K562 (cell line): Measurements from ENCODE around the gene AMZ2. TPM values are rescaled to one million over a fixed set of nuclear protein-coding genes. Genes with fewer than 3 reads are reported as not detected.

Experiments used
- BHLHE40 ChIP-seq: IDR thresholded peaks from 2 replicates; pipeline ENCODE4 v1.6.1; 2011; ENCODE audit warnings: low read length, improper control_type of control experiment
- CCNT2 ChIP-seq: IDR thresholded peaks from 2 replicates; pipeline ENCODE4 v1.6.1; 2011; ENCODE audit warnings: borderline replicate concordance, low read depth, mild to moderate bottlenecking, moderate library complexity, mixed read lengths, low read length; ENCODE audit not compliant: insufficient read length; ENCODE audit errors: extremely low read depth
- ERF ChIP-seq: fragments of 450-650 bp; formaldehyde crosslinking; IDR thresholded peaks from 2 replicates; pipeline ENCODE4 v1.4.0; 2020; ENCODE audit warnings: mild to moderate bottlenecking, mixed read lengths
- GTF2E2 ChIP-seq: fragments of 200-800 bp; sonication (Bioruptor generic); IDR thresholded peaks from 2 replicates; pipeline ENCODE4 v1.6.1; 2016; ENCODE audit warnings: missing genetic modification characterization, missing compliant biosample characterization
- HLTF ChIP-seq: fragments of 450-650 bp; IDR thresholded peaks from 2 replicates; pipeline ENCODE4 v1.6.1; 2016
- HNRNPL ChIP-seq: fragments of 200-400 bp; formaldehyde crosslinking; IDR thresholded peaks from 2 replicates; pipeline ENCODE4 v1.6.1; 2017; ENCODE audit warnings: low read depth, mild to moderate bottlenecking, low read length
- MBD1 ChIP-seq: fragments of 250-450 bp; sonication (Bioruptor Pico); IDR thresholded peaks from 2 replicates; pipeline ENCODE4 v1.8.0; 2022; ENCODE audit warnings: inconsistent platforms
- MEIS2 ChIP-seq: fragments of 450-650 bp; IDR thresholded peaks from 2 replicates; pipeline ENCODE4 v1.6.1; 2014; ENCODE audit warnings: mild to moderate bottlenecking; ENCODE audit not compliant: partially characterized antibody
- SAFB ChIP-seq: fragments of 200-400 bp; formaldehyde crosslinking; IDR thresholded peaks from 2 replicates; pipeline ENCODE4 v1.6.1; 2017; ENCODE audit warnings: low read depth, low read length, borderline replicate concordance
- TCFL5 ChIP-seq: fragments of 250-450 bp; sonication (Bioruptor Pico); conservative IDR thresholded peaks from 2 replicates; pipeline ENCODE4 v1.6.1; 2021; ENCODE audit warnings: mild to moderate bottlenecking, moderate library complexity, matching md5 sums
- TRIM28 ChIP-seq: fragments of 450-650 bp; IDR thresholded peaks from 2 replicates; pipeline ENCODE4 v1.6.1; 2017
- VEZF1 ChIP-seq: fragments of 200-800 bp; sonication (Bioruptor generic); IDR thresholded peaks from 2 replicates; pipeline ENCODE4 v1.6.1; 2017; ENCODE audit warnings: missing genetic modification characterization, missing compliant biosample characterization
- ZBTB11 ChIP-seq, 3 experiments: fragments of 200-800 bp in 1 of 3; fragments of 250-450 bp in 1 of 3; fragments of 450-650 bp in 1 of 3; sonication (Bioruptor Pico) in 1 of 3; sonication (Bioruptor generic) in 1 of 3; formaldehyde crosslinking in 1 of 3; IDR thresholded peaks; 2 replicates each; pipeline versions ENCODE4 v1.6.1 to v1.8.0; 2016 to 2022; ENCODE audit warnings: mild to moderate bottlenecking in 2 of 3, missing genetic modification characterization in 2 of 3, missing compliant biosample characterization in 1 of 3, moderate library complexity in 1 of 3
- ZNF384 ChIP-seq: IDR thresholded peaks from 2 replicates; pipeline ENCODE4 v1.6.1; 2012; ENCODE audit warnings: low read depth, low read length, improper control_type of control experiment
- ZNF408 ChIP-seq: fragments of 250-450 bp; sonication (Bioruptor Pico); IDR thresholded peaks from 2 replicates; pipeline ENCODE4 v1.4.0; 2020; ENCODE audit warnings: low read depth, mild to moderate bottlenecking, moderate library complexity
- ZNF431 ChIP-seq: sonication (generic); formaldehyde crosslinking; IDR thresholded peaks from 2 replicates; pipeline ENCODE4 v1.8.0; 2022; ENCODE audit warnings: mild to moderate bottlenecking, missing genetic modification reagents
- ZNF778 ChIP-seq: fragments of 450-650 bp; formaldehyde crosslinking; IDR thresholded peaks from 2 replicates; pipeline ENCODE4 v1.4.0; 2020; ENCODE audit warnings: mild to moderate bottlenecking, moderate library complexity
- polyA plus RNA-seq, 8 experiments: library from polyadenylated mRNA; depleted of rRNA in 4 of 8; stranded (reverse) in 5 of 8; unstranded in 3 of 8; fragments of >200 nt; fragmentation: Nextera tagmentation in 2 of 8; fragmentation: Illumina TruSeq in 1 of 8; extraction: Ambion mirVana in 2 of 8; extraction: Trizol in 1 of 8; gene quantifications; 2 replicates each; pipeline versions ENCODE4 v1.2.1 to v1.2.3, GENCODE V29; 2011 to 2014; ENCODE audit warnings: inconsistent platforms in 1 of 8, missing spikeins in 1 of 8
- total RNA-seq, 7 experiments: library from RNA; depleted of rRNA in 6 of 7; stranded (reverse); fragments of >200 nt in 6 of 7; fragmentation: Illumina TruSeq in 2 of 7; extraction: Trizol in 2 of 7; gene quantifications; 2 replicates each; pipeline versions ENCODE4 v1.2.1 to v1.2.3, GENCODE V29; 2011 to 2021; ENCODE audit warnings: low replicate concordance in 1 of 7

AMZ2 gene
- total and polyA plus RNA-seq, 9 of the 15 experiments (the other 6 are each of a cell fraction or from before 2014, with no cell fraction given) = 22.6 to 92.2 (median 52.6) TPM

GRCh38 chr17:68200689-68201417 lies 47.0 kb upstream of the AMZ2 start (continued):
- no peak for TF ChIP-seq SAFB
- no peak for TF ChIP-seq ZBTB11 (CRISPR knock-in tag; IDR thresholded peaks at IDR 0.05)
- TF ChIP-seq MBD1 = no peak
- no peak for TF ChIP-seq CCNT2
- TF ChIP-seq GTF2E2 (tag) = no peak
- no peak for TF ChIP-seq ZNF408 (CRISPR knock-in tag)
- TF ChIP-seq HNRNPL = no peak
- TF ChIP-seq ZNF384 = no peak
- TF ChIP-seq ZNF778 (CRISPR knock-in tag) = no peak
- no peak for TF ChIP-seq BHLHE40
- no peak for TF ChIP-seq ZNF431 (CRISPR knock-in tag)
- TF ChIP-seq ERF (CRISPR knock-in tag) = no peak
- no peak for TF ChIP-seq TRIM28
- no peak for TF ChIP-seq MEIS2
- TF ChIP-seq VEZF1 (CRISPR knock-in tag) = no peak
- TF ChIP-seq TCFL5 = no peak
- no peak for TF ChIP-seq HLTF
